HL-60/S4 (cell line): ENCODE results near the gene FCHSD2.
"Not testable (repeated sequence)": the region's sequence is repeated elsewhere in the genome, so short reads cannot be mapped to it uniquely, and the experiment has no call there.

ENCODE experiments used
- in situ Hi-C: fragments of 300-500 bp; cut with MboI; formaldehyde crosslinking; loops from 2 replicates; pipeline ENCODE4 v1.14.3; 2022; ENCODE audit warnings: low sequenced_read_pairs

FCHSD2 gene

GRCh38 chr11:72940417-72940816, 201.7 kb downstream of the FCHSD2 start:
- in situ Hi-C loops: no loop called here

- in situ Hi-C loops: no loop called here
Measured at GRCh38 chr11:72939031-72939430, 203.1 kb downstream of the FCHSD2 start.

GRCh38 chr11:72937439-72937838, 204.7 kb downstream of the FCHSD2 start:
- in situ Hi-C loops: no loop called here

GRCh38 chr11:72935700-72936099, 206.4 kb downstream of the FCHSD2 start:
- in situ Hi-C loops: no loop called here

- in situ Hi-C loops: no loop called here
Measured at GRCh38 chr11:72932132-72932570, 210.0 kb downstream of the FCHSD2 start.

- in situ Hi-C loops: no loop called here
Measured at GRCh38 chr11:72930008-72930407, 212.1 kb downstream of the FCHSD2 start.

- in situ Hi-C loops: loop anchor here (10.0 kb wide), 1 partner anchor 246 kb away; no protein-coding TSS in a partner anchor
Measured at GRCh38 chr11:72929256-72929655, 212.9 kb downstream of the FCHSD2 start.

GRCh38 chr11:72927380-72927779, 214.7 kb downstream of the FCHSD2 start:
- in situ Hi-C loops: loop anchor here (10.0 kb wide), 1 partner anchor 247 kb away; no protein-coding TSS in a partner anchor

- in situ Hi-C loops: loop anchor here (10.0 kb wide), 1 partner anchor 249 kb away; no protein-coding TSS in a partner anchor
Measured at GRCh38 chr11:72926076-72926475, 216.0 kb downstream of the FCHSD2 start.

GRCh38 chr11:72925656-72926055, 216.5 kb downstream of the FCHSD2 start:
- in situ Hi-C loops: loop anchor here (10.0 kb wide), 1 partner anchor 249 kb away; no protein-coding TSS in a partner anchor

- in situ Hi-C loops: loop anchor here (10.0 kb wide), 1 partner anchor 250 kb away; no protein-coding TSS in a partner anchor
Measured at GRCh38 chr11:72924568-72925190, 217.4 kb downstream of the FCHSD2 start.

GRCh38 chr11:72921028-72921716, 220.9 kb downstream of the FCHSD2 start:
- in situ Hi-C loops: loop anchor here (10.0 kb wide), 1 partner anchor 254 kb away; no protein-coding TSS in a partner anchor

- in situ Hi-C loops: loop anchor here (10.0 kb wide), 1 partner anchor 255 kb away; no protein-coding TSS in a partner anchor
Measured at GRCh38 chr11:72920001-72920400, 222.1 kb downstream of the FCHSD2 start.

- in situ Hi-C loops: no loop called here
Measured at GRCh38 chr11:72918851-72919250, 223.3 kb downstream of the FCHSD2 start.

- in situ Hi-C loops: no loop called here
Measured at GRCh38 chr11:72912253-72912652, 229.9 kb downstream of the FCHSD2 start.

GRCh38 chr11:72909558-72910388, 232.3 kb downstream of the FCHSD2 start:
- in situ Hi-C loops: not testable (repeated sequence)

GRCh38 chr11:72908032-72908676, 234.0 kb downstream of the FCHSD2 start:
- in situ Hi-C loops: no loop called here

- in situ Hi-C loops: no loop called here
Measured at GRCh38 chr11:72904016-72904415, 238.1 kb downstream of the FCHSD2 start.

GRCh38 chr11:72901374-72901773, 240.7 kb downstream of the FCHSD2 start:
- in situ Hi-C loops: no loop called here

GRCh38 chr11:72900013-72900412, 242.1 kb downstream of the FCHSD2 start:
- in situ Hi-C loops: no loop called here

GRCh38 chr11:72899238-72899637, 242.9 kb downstream of the FCHSD2 start:
- in situ Hi-C loops: no loop called here
